ENCODE measurements around the gene SHANK2.

SHANK2 gene

DNA sequence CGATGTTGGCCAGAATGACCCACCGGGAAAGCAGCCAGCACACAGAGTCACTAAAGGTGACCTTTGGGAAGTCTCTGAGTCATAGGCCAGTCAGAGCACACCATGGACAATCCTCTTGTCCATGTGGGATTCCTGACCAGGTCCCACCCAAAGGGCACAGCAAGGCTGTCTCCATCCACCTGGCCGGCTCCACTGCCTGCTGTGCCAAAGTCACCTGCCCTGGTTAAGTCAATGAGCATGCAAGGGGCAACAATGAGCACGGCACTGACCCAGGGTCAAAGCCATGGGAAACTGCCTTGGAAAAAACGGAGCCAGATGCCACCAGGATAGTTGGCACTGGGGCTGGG lies 49.8 kb downstream of the SHANK2 start:
- no peak for DNase-seq (ENCODE audit: low read depth)

Measured in ELR (cell line).